SKM-1 treated with dmso at 0.1 percent for 144 hours (cell line): ENCODE measurements around the gene CCL4.
A peak's percentile ranks its signal among the peaks of the same experiment; 100 is the strongest.
"Not testable (repeated sequence)": the region's sequence is repeated elsewhere in the genome, so short reads cannot be mapped to it uniquely, and the experiment has no call there.

Experiments used
- DNase-seq: peaks from one replicate; lab custom pipeline; 2025; ENCODE audit not compliant: unreplicated experiment; lab: John Stamatoyannopoulos, UW

The CCL4 gene

DNA sequence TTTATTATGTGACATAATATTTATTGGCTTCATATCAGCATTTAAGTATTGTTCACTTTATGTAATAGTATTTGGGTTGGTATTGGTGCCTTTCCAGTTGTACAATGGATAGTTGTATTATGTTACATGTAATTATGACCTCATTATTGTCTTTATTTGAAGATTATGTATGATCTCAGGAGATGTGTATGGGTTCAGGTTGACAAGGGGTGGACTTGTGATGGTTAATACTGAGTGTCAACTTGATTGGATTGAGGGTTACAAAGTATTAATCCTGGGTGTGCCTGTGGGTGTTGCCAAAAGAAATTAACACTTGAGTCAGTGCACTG, 12.0 kb downstream of the CCL4 start:
- not testable (repeated sequence) for DNase-seq

DNA sequence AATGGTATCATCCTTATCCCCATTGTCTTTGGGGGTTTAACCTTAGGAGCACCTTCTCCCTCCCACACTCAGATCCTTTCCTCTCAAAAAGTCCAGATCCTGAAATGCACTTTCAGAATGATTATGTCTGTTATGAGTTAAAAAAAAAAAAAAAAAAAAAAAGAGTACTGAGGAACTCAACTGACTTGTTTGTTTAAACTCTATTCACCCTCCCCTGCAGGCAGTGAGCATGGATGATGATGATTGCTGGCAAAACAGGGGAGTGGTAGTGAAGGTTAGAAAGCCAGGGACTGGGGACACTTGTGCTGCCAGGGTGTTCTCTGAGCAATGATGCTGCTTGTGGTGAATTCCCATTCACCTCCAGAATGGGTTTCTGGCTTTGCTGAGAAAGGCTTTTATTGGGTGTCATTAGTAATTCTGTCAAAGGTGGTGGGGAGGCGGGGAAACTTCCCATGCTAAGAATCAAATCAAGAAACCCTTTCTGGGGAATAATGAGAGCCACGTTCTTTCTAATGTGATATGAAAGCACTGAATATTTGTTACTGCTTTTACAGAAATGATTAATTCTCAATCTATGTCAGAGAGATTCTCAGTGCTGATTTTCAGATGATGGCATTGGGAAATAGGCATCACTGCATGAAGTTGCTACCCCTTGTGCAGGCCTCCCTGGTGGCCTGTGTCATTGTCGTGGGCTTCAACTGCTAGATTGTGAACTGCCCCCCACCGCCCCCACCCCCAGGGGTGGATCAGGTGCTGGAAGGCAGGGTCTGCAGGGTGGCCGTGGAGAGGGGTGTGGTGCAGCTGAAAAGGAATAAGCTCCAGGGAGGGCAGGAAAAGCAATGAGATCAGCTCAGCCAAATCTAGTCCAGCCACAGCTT, 14.1 kb downstream of the CCL4 start:
- no peak for DNase-seq

DNA sequence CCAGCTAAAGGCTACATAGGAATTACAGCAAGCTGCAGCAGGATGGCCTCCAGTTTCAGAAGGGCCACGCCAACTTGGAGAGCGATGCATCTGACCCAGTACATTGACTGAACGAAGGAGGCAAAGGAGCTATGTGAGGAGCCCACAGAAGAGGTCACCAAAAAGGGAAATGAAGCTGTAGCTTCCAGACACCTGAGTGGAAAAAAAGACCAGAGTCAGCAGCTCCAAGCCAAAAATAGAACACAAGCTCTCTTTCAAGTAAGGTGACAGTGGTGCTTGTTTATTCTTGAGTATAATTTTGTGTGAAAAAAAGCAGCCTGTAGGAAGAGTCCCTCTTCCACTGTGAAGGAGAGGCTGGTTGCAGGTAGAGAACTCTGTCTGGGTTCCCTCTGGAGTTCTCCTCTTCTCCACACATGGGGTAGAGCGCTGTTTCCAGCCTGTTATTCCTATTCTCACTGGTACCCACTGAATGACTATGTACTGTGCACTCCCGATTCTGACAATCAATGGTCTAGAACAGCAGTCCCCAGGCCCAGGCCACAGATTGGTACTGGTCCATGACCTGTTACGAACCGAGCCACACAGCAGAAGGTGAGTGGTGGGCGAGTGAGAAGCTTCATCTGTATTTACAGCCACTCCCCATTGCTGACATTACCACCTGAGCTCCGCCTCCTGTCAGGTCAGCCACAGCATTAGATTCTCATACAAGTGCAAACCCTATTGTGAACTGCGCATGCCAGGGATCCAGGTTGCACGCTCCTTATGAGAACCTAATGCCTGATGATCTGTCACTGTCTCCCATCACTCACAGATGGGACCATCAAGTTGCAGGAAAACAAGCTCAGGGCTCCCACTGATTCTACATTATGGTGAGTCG, 15.1 kb downstream of the CCL4 start:
- no peak for DNase-seq

DNA sequence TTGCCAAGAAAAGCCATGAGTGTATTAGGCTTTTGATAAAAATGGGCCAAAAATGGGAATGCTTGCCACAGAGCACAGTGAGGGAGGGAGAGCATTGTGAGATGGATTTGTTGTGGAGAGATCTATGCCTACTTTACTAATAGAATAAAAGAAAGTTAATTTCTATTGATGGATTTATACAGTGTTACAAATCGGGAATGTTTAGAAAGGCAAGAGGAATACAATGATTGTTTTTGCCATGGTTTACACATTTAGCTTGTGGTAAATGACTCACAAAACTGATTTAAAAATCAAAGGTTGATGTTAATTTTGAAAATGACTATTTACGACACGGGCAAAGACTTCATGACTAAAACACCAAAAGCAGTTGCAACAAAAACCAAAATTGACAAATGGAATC, 16.6 kb downstream of the CCL4 start:
- DNase-seq, result no peak

DNA sequence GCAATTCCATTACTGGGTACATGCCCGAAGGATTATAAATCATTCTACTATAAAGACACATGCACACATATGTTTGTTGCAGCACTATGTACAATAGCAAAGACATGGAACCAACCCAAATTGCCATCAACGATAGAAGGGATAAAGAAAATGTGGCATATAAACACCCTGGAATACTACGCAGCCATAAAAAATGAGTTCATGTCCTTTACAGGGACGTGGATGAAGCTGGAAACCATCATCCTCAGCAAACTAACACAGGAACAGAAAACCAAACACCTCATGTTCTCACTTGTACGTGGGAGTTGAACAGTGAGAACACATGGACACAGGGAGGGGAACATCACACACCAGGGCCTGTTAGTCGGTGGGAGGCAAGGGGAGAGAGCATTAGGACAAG, 17.5 kb downstream of the CCL4 start:
- DNase-seq, result not testable (repeated sequence)

DNA sequence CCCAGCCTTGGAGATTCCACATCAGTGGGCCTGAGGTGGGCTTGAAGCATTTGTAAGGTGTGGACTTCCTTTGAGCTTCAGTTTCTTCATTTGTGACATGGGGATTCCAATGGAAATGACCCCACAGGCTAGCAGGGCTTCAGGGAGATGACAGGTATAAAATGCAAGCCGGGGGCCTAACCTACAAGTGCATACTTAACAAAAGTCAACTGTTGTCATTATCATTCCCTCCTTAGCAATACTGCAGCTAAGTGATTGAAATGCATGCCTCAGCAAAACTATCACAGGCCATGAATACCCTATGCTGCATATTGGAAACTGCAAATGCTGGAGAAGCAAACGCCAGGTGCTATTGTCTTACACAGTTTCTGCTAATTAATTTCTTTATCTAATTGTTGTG, 19.8 kb downstream of the CCL4 start:
- no peak for DNase-seq

DNA sequence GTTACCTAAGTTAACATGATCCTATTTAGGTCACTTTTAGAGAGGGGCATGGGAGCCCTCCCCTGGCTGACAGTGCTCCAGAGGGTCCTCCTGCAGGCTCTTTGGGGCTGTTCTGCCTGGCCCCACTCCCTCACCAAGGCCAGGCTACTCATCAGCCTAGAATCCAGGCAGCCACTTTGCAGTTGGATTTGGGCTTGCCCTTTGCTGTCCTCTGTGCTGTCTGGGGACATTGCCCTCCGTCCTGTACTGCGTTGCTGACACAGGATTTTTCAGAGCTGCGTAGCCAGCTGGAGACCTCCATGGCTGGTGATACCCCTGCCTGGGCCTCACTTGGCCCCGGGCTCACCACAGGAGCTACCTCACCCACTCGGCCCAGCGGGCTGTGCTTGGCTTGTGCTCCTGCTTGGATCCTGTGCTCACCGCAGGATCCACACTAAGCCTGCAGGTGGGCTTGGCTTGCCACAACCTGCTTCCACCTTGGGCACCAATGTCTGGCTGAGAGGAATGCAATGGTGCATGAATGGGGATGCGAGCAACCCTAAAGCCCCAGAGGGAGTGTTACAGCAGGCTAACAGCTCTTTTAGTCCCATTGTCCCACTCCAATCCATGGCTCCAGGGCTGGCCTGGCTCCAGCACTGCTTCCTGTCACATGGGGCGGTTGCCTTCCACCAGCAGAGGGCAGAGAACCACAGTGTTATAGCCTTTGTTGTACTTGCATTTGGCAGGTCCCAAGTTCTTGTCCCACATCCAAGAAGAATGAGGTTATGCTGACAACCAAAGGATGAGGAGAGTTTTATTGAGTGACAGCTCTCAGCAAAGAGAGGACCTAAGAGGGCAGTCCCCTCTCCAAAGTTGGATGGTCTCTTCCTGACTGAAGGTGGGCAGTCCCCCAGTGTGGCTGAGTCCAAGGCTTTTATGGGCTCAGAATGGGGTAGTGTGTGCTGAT, 21.5 kb downstream of the CCL4 start:
- DNase-seq, result no peak

DNA sequence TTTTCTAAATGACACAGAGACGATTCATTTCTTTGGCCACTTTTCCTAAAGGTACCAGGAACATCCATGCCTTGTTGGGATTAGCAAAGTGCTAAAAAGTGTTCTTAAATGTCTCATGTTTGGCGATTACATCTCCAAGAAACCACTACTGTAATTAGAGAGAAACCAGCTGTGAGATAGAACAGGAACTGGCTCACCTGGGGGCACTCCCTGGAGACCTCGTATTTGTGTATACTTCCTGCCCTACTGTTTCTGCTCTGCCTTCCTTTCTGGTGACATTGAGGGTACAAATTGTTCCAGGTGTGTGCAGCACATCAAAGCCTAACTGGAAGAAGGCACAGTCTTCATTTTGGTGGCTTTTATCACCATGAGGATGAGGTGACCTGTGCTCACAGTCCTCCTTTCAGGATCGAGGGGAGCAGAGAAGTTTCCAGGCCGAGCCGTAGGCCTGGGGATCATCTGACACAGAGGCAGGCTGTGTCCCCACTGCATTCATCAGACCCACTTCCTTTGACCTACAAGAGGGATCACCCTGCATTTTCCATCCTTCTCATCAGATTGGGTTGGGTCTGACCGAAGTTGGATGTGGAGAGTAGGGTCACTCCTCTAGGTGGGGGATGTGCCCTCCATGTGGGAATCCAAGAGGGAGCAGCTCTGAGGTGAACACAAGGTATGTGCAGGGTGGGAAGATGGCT, 23.7 kb downstream of the CCL4 start:
- DNase-seq, result no peak

DNA sequence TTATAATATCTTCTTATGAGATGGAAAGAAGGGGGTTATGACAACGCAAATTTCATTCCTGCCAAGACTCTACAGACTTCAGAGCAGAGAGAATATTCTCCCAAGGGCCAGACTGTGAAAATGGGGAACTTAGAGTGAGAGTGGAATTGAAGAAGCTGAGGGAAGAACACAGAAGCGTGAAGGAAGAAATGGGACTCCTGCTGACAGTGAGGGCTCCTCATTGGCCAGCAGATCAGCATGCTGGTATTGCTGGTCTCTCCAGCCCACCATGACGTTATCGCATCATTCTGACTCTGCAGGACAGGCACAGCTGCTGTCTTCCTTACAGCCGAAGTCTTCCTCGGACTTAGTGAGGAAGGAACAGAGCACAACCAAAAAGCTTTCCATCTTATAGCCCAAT, 24.3 kb downstream of the CCL4 start:
- no peak for DNase-seq

DNA sequence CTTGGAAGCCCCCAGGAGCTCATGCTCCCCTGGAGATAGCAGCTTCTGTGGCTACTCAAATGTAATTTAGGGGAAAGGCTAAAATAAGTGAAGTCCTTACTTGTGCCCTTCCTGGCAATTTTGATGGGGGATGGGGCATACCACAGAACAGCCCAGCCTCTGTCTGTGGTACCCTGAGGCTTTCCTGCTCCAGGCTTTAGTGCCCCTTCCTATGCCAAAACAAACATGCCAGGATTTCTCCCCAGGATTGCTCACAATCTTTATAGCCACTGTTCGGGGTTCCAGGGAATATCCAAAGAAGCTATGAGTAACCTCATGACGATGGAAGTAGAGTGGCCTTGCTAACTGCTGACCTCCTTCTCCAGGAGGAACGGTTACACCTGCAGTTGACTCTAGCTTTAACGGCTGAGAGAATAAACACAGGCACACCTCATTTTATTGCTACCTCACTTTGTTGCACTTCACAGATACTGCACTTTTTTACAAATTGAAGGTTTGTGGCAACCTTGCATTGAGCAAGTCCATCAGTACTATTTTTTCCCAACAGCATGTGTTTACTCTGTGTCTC, 24.9 kb downstream of the CCL4 start:
- no peak for DNase-seq

DNA sequence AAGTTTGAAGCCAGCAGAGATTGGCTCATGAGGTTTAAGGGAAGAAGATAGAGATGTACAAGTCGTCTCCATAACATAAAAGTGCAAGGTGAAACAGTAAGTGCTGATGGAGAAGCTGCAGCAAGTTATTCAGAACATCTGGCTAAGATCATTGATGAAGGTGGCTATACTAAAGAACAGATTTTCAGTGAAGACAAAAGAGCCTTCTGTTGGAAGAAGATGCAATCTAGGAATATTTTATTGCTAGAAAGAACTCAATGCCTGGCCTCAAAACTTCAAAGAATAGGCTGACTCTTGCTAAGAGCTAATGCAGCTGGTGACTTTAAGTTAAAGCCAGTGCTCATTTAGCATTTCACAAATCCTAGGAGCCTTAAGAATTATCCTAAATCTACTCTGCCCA, 26.0 kb downstream of the CCL4 start:
- no peak for DNase-seq

DNA sequence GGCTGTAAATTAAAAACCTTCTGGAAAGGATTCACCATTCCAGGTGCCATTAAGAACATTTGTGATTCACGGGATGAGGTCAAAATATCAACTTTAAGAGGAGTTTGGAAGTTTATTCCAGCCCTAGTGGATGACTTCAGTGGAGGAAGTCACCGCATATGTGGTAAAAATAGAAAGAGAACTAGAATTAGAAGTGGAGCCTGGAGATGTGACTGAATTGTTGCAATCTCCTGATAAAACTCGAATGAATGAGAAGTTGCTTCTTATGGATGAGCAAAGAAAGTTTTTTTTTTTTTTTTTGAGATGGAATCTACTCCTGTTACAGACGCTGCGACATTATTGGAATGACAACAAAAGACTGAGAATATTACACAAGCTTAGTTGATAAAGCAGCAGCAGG, 26.7 kb downstream of the CCL4 start:
- no peak for DNase-seq

DNA sequence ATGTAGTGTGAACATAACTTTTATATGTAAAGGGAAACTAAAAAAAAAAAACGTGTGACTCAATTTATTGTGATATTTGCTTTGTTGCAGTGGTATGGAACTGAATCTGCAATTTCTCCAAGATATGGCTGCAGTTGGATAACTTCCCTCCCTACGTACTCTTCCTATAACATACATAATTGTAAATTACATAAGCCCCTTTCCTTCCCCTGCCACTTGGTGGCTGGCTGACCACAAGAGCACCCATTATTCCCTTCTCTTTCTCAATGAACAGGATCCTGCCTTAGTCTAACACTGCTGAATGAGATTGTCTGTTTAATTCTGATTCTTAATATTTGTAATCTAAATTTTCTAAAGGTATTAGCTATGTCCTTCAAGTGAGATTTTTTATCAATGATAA, 27.8 kb downstream of the CCL4 start:
- DNase-seq, result peak; percentile 92

DNA sequence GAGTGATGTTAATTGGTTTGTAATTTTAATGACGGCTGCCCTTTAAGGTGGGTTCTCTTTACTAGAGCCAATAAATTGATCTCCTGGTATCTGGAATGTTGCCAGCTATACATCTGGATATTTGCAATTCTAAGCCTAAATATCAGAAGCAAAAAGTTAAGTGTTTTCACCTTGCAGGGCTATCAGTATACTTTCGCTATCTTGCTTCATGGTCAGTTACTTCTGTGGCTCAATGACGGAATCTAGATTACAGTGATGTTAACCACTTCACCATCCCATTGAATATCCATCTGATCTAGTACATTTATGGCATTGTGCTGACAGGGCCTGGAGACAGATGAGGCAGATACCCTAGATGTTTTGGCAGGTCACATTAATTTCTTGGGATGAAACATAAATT, 28.3 kb downstream of the CCL4 start:
- no peak for DNase-seq

DNA sequence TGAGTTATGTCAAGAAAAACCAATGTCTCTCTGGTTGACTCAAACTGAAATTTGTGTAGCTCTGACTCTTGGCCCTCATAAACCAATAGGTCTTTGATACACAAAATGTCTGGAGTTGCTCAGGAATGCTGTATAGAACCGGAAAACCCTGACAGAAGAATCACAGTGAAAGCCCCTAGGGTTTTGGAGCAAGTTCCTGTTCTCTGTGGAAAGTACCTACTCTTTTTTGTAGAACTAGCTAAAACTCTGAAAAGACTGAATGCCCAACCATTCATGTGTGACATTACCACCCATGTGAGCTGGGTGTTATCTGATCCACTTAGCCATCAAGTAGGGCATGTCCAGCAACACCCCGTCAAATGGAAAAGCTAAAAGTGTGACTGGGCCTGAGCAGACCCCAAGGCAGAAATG, 28.8 kb downstream of the CCL4 start:
- DNase-seq, result no peak

DNA sequence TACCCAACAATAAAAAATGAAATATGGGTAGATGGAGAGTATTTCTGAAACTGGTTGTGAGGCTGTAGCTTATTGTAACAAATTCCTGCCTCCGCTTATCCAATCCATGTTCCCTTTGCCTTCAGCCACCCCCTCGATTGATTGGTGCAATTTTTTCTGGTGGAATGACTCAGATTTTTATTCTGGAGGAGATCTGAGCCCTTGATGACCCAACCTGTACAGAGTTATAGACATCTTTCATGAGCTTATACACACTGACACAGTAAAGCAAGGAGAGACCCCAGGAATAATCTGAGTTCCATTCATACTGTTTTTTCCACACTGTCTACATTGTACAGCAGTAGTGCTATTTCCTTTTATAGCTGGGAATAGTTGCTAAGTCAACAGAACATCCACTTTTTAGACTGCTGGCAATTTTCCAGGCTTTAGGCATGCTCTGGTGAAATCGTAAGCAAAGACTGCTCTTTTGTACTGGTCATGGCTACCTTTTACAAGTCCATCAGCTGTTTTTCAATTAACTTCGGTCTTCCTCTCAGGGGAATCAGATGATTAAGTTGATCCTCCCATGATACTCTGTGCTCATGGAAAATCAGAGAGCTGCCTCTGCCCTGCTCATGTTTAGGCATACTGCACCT, 30.1 kb downstream of the CCL4 start:
- no peak for DNase-seq

DNA sequence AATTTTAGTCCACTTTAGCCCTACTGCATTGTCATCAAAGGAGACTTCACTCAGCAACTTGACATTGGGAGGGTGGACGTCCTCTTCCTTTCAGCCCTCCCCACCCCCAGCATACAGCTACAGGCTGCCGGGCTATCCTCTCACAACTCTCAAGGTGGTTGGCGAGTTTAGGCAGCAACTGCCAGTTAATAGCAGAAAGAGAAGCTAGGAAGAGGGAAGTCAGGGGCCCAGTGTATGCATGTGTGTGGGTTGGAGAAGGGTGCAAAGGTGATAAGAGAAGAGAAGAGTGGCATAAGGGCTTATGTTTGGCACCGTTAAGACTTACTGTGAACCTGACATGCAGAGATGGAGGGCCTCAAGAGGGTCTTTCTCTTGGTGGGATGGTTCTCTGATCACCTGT, 31.8 kb downstream of the CCL4 start:
- DNase-seq, result peak; percentile 80

DNA sequence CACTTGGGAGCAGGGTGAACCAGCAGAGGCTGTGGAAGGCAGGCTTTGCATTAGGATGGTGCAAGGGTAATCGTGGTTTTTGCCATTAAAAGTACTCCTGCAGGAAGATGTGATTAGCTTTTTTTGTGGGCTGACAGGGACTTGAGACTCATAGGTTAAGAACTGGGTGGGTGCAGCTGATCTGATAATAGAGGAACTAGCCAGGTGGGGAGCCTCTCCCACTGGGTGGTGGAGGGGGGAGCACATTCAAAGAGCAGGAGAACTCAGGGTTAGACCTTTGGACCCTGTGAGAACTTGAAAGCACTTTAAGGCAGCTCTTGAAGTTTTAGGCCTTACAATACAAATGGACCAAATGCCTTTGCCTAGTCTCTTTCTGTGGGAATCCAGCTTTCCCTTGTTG, 32.4 kb downstream of the CCL4 start:
- no peak for DNase-seq

DNA sequence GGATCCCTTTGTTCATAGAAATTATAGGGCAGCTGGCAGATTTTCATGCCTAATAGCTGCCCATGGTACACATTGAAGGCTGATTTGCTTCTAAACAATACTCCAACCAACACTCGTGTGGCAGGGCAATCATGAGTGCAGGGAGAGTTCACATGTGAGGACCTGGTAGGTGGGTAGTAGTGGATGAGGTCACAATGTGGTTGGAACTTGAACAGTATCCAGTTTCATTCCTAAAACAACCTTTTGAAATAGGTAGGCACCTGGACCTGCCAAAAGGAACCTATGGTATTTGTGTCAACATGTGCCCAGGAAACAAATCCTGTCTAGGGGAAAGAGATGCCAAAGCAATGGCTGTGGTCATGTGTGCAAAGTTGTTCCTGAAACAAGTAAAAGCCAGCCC, 32.8 kb downstream of the CCL4 start:
- no peak for DNase-seq

DNA sequence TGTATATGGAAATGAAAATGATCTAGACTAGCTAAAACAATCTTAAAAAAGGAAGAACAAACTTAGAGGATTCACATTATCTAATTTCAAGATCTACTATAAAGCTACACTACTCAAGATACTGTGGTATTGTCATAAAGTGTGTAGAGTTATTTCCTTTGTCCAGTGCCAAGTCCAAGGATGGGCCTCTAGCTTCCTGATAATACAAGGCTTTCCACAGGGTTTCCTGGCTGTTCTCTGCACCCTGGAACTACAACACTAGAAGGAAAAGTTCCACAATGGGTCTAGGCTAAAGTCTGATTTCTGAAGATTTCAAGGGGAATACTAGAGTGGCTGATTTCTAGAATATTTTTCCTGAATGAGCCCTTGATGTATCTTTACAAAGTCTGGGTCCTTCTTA, 38.6 kb downstream of the CCL4 start:
- DNase-seq, result no peak
